ENCODE measurements around the gene ROBO3. TPM values are rescaled to one million over a fixed set of nuclear protein-coding genes. Genes with fewer than 3 reads are reported as not detected.
A peak's percentile ranks its signal among the peaks of the same experiment; 100 is the strongest.

Gene ROBO3
- polyA plus RNA-seq, 1 donor = 17.3 TPM

DNA sequence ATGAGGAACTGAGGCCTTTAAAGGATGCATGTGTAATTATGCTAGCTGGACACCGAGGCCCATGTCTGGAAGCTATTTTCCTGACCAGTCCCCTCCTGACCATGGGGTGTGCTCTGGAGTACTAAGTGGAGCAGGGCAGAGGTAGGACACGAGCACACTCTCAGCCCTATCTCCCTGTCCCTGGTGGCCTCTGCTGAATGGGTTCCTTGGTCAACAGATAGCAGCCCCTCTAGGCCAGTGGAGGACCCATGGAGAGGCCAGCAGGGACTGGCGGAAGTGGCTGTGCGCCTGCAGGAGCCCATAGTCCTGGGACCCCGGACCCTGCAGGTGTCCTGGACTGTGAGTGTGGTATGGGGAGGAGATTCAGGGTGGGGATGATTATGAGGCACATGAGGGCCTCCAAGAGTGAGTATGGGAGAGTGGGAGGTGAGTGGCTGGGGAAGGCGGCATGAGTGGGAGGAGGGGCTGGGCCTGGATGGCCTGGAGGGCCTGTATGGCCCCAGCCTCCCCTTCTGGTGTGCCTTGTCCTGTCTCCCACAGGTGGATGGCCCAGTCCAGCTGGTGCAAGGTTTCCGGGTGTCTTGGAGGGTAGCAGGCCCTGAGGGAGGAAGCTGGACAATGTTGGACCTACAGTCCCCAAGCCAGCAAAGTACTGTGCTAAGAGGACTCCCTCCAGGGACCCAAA lies 9.5 kb downstream of the ROBO3 start:
- no CpG with 5 or more reads among the region's 7 CpGs for WGBS (ENCODE audit: insufficient coverage, low lambda C conversion rate)
- DNase-seq = no peak
- no peak overlapping the region for H3K4me3 ChIP-seq (ENCODE audit: low read length)
- peaks cover 80% of the 10 kb centered on the region for H3K27me3 ChIP-seq (ENCODE audit: control insufficient read depth, insufficient read depth, low read length)
- no peak overlapping the region for H3K27ac ChIP-seq (ENCODE audit: low read length)
- H3K9me3 ChIP-seq (ENCODE audit: control insufficient read depth, low read depth, low read length) = peaks cover 2% of the 10 kb centered on the region
- no peaks in the 10 kb centered on the region for H3K36me3 ChIP-seq (ENCODE audit: control insufficient read depth, insufficient read depth, low read length)
- H3K4me1 ChIP-seq (ENCODE audit: control insufficient read depth, insufficient read depth, low read length) = peaks cover 6% of the 10 kb centered on the region

DNA sequence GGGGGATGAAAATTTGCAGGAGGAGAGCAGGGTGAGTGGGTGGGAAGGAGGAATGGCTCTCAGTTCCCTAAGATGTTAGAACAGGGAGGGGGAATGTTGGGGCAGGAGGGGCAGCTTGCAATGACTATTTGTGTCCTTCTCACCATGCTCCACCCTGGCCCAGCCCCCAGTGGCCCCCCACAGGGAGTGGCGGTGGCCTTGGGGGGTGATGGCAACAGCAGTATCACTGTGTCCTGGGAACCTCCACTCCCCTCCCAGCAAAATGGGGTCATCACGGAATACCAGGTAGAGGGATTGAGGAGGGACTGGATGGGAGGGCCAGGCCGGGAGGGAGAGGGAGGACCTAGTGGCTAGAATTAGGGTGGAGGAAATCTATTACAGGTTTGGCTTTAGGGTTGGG lies 10.2 kb downstream of the ROBO3 start:
- H3K4me3 ChIP-seq (ENCODE audit: low read length) = no peak overlapping the region
- WGBS (ENCODE audit: insufficient coverage, low lambda C conversion rate) = no CpG with 5 or more reads among the region's 3 CpGs

GRCh38 chr11:124875943-124876817 lies 10.9 kb downstream of the ROBO3 start:
- Histone ChIP-seq H3K9me3 (ENCODE audit: control insufficient read depth, low read depth, low read length) (peaks cover 2% of the 10 kb centered on the region), H3K27me3 (ENCODE audit: control insufficient read depth, insufficient read depth, low read length) (peaks cover 66% of the 10 kb centered on the region), H3K4me3 (ENCODE audit: low read length) (peak overlapping the region; percentile 65), H3K27ac (ENCODE audit: low read length) (peak overlapping the region; percentile 78), H3K36me3 (ENCODE audit: control insufficient read depth, insufficient read depth, low read length) (no peaks in the 10 kb centered on the region), H3K4me1 (ENCODE audit: control insufficient read depth, insufficient read depth, low read length) (peaks cover 6% of the 10 kb centered on the region)
- peak; percentile 88 to 94 for DNase-seq
- WGBS (ENCODE audit: insufficient coverage, low lambda C conversion rate) = no CpG with 5 or more reads among the region's 69 CpGs

More for the DNA sequence above, 10.2 kb downstream of the ROBO3 start:
- no peaks in the 10 kb centered on the region for H3K36me3 ChIP-seq (ENCODE audit: control insufficient read depth, insufficient read depth, low read length)
- peaks cover 2% of the 10 kb centered on the region for H3K9me3 ChIP-seq (ENCODE audit: control insufficient read depth, low read depth, low read length)
- H3K27me3 ChIP-seq (ENCODE audit: control insufficient read depth, insufficient read depth, low read length) = peaks cover 74% of the 10 kb centered on the region
- no peak for DNase-seq
- peaks cover 6% of the 10 kb centered on the region for H3K4me1 ChIP-seq (ENCODE audit: control insufficient read depth, insufficient read depth, low read length)
- H3K27ac ChIP-seq (ENCODE audit: low read length) = no peak overlapping the region

GRCh38 chr11:124876818-124877630 lies 11.8 kb downstream of the ROBO3 start:
- Histone ChIP-seq H3K9me3 (ENCODE audit: control insufficient read depth, low read depth, low read length) (peaks cover 2% of the 10 kb centered on the region), H3K27ac (ENCODE audit: low read length) (no peak overlapping the region), H3K4me3 (ENCODE audit: low read length) (peak overlapping the region; percentile 65), H3K27me3 (ENCODE audit: control insufficient read depth, insufficient read depth, low read length) (peaks cover 57% of the 10 kb centered on the region), H3K4me1 (ENCODE audit: control insufficient read depth, insufficient read depth, low read length) (peaks cover 6% of the 10 kb centered on the region), H3K36me3 (ENCODE audit: control insufficient read depth, insufficient read depth, low read length) (no peaks in the 10 kb centered on the region)
- WGBS (ENCODE audit: insufficient coverage, low lambda C conversion rate) = 44% methylated on average over 4 of the region's 30 CpGs
- peak in 1 of 2 donors; percentile 14 for DNase-seq

- Histone ChIP-seq H3K4me3 (ENCODE audit: low read length) (peak overlapping the region; percentile 65), H3K9me3 (ENCODE audit: control insufficient read depth, low read depth, low read length) (peaks cover 2% of the 10 kb centered on the region), H3K4me1 (ENCODE audit: control insufficient read depth, insufficient read depth, low read length) (peaks cover 6% of the 10 kb centered on the region), H3K27me3 (ENCODE audit: control insufficient read depth, insufficient read depth, low read length) (peaks cover 52% of the 10 kb centered on the region), H3K27ac (ENCODE audit: low read length) (no peak overlapping the region), H3K36me3 (ENCODE audit: control insufficient read depth, insufficient read depth, low read length) (no peaks in the 10 kb centered on the region)
- WGBS (ENCODE audit: insufficient coverage, low lambda C conversion rate) = no CpG with 5 or more reads among the region's 10 CpGs
- no peak for DNase-seq
These were observed 12.3 kb downstream of the ROBO3 start for GRCh38 chr11:124877631-124877909.

- Histone ChIP-seq H3K27ac (ENCODE audit: low read length) (no peak overlapping the region), H3K9me3 (ENCODE audit: control insufficient read depth, low read depth, low read length) (peaks cover 2% of the 10 kb centered on the region), H3K4me3 (ENCODE audit: low read length) (no peak overlapping the region), H3K36me3 (ENCODE audit: control insufficient read depth, insufficient read depth, low read length) (no peaks in the 10 kb centered on the region), H3K4me1 (ENCODE audit: control insufficient read depth, insufficient read depth, low read length) (peaks cover 6% of the 10 kb centered on the region), H3K27me3 (ENCODE audit: control insufficient read depth, insufficient read depth, low read length) (peaks cover 46% of the 10 kb centered on the region)
- no CpG with 5 or more reads among the region's 17 CpGs for WGBS (ENCODE audit: insufficient coverage, low lambda C conversion rate)
- no peak for DNase-seq
These were observed 12.9 kb downstream of the ROBO3 start for GRCh38 chr11:124877910-124878758.

DNA sequence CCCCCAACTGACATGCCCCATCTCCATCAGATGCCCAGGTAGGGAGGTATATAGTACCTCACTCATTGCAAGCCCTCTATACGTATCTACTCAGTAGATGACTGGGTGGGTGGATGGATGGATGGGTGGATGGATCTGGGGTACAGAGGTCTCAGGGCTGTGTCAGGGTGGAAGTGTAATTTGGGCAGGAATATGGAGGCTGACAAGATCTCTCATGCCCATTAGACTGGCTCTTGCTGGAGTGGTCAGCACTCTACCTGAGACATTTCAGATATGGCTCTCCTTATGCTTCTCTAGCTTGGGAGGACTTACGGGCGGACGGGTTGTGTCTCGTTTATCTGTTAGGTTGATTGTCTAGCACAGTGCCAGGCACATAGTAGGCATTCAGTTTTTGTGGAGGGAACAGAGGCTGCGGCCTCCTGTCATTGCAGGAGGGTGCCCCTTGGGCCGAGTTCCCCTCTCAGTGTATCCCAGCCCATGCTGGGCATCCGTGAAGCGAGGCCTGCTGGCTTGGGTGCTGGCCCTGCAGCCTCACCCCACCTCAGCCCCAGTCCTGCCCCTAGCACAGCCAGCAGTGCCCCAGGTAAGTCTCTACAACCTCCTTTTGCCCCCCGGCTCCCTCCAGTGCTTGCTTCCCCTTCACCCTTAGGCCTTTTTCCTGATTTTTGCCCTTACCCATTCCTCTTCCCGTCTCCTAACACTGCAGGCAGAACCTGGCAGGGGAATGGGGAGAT lies 13.7 kb downstream of the ROBO3 start:
- no peak for DNase-seq
- H3K4me3 ChIP-seq (ENCODE audit: low read length) = no peak overlapping the region
- WGBS (ENCODE audit: insufficient coverage, low lambda C conversion rate) = no CpG with 5 or more reads among the region's 11 CpGs

GRCh38 chr11:124879493-124880289 lies 14.5 kb downstream of the ROBO3 start:
- H3K4me3 ChIP-seq (ENCODE audit: low read length) = no peak overlapping the region
- WGBS (ENCODE audit: insufficient coverage, low lambda C conversion rate) = no CpG with 5 or more reads among the region's 16 CpGs
- H3K9me3 ChIP-seq (ENCODE audit: control insufficient read depth, low read depth, low read length) = peaks cover 2% of the 10 kb centered on the region
- H3K4me1 ChIP-seq (ENCODE audit: control insufficient read depth, insufficient read depth, low read length) = peaks cover 6% of the 10 kb centered on the region
- H3K27ac ChIP-seq (ENCODE audit: low read length) = no peak overlapping the region
- H3K27me3 ChIP-seq (ENCODE audit: control insufficient read depth, insufficient read depth, low read length) = peaks cover 35% of the 10 kb centered on the region
- DNase-seq = no peak
- no peaks in the 10 kb centered on the region for H3K36me3 ChIP-seq (ENCODE audit: control insufficient read depth, insufficient read depth, low read length)

More for the DNA sequence above, 13.7 kb downstream of the ROBO3 start:
- Histone ChIP-seq H3K4me1 (ENCODE audit: control insufficient read depth, insufficient read depth, low read length) (peaks cover 6% of the 10 kb centered on the region), H3K27ac (ENCODE audit: low read length) (no peak overlapping the region), H3K27me3 (ENCODE audit: control insufficient read depth, insufficient read depth, low read length) (peaks cover 38% of the 10 kb centered on the region), H3K36me3 (ENCODE audit: control insufficient read depth, insufficient read depth, low read length) (no peaks in the 10 kb centered on the region), H3K9me3 (ENCODE audit: control insufficient read depth, low read depth, low read length) (peaks cover 2% of the 10 kb centered on the region)

DNA sequence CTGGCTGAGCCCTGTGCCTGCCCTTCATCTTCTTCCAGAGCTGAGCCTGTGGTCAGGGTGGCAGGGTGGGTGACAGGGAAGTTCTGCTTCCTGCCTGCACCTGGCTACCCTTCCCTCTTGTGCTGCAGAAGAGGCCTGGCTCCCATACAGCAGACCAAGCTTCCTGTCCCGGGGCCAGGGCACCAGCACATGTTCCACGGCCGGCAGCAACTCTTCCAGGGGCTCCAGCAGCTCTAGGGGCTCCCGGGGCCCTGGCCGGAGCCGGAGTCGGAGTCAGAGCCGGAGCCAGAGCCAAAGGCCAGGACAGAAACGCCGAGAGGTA lies 15.0 kb downstream of the ROBO3 start:
- 100% methylated on average over 2 of the region's 10 CpGs for WGBS (ENCODE audit: insufficient coverage, low lambda C conversion rate)
- Histone ChIP-seq H3K4me3 (ENCODE audit: low read length) (no peak overlapping the region), H3K4me1 (ENCODE audit: control insufficient read depth, insufficient read depth, low read length) (peaks cover 6% of the 10 kb centered on the region), H3K27me3 (ENCODE audit: control insufficient read depth, insufficient read depth, low read length) (peaks cover 29% of the 10 kb centered on the region), H3K27ac (ENCODE audit: low read length) (no peak overlapping the region), H3K9me3 (ENCODE audit: control insufficient read depth, low read depth, low read length) (peaks cover 2% of the 10 kb centered on the region), H3K36me3 (ENCODE audit: control insufficient read depth, insufficient read depth, low read length) (no peaks in the 10 kb centered on the region)
- no peak for DNase-seq
